Prostate gland (tissue), 2 donors: ENCODE data around the gene SUN5.

Experiments used
- CTCF ChIP-seq, 4 experiments: fragments of 200-600 bp in 2 of 4; fragments of 450-650 bp in 2 of 4; sonication (generic) in 2 of 4; IDR thresholded peaks; 1 replicate in 3 of 4; 2 replicates in 1 of 4; pipeline ENCODE4 v1.5.1; 2016 to 2019; ENCODE audit warnings: antibody characterized with exemption in 4 of 4, mild to moderate bottlenecking in 2 of 4, moderate library complexity in 2 of 4
- POLR2A ChIP-seq: fragments of 450-650 bp; IDR thresholded peaks from one replicate; pipeline ENCODE4 v1.6.1; 2016; ENCODE audit warnings: antibody characterized with exemption, mild to moderate bottlenecking
- POLR2AphosphoS5 ChIP-seq: sonication (generic); formaldehyde crosslinking; IDR thresholded peaks from one replicate; pipeline ENCODE4 v1.6.1; 2017; ENCODE audit warnings: antibody characterized with exemption

- TF ChIP-seq CTCF (IDR thresholded peaks at IDR 0.05) (no peak), POLR2A (no peak), POLR2AphosphoS5 (no peak)
Measured at GRCh38 chr20:32957459-32957858, 46.8 kb downstream of the SUN5 start.
